ENCODE data around the gene PAFAH2. TPM values are rescaled to one million over a fixed set of nuclear protein-coding genes. Genes with fewer than 3 reads are reported as not detected.
A peak's percentile ranks its signal among the peaks of the same experiment; 100 is the strongest.

Gene PAFAH2
- total RNA-seq, 1 experiment from 2014 or later = 12.4 TPM

DNA sequence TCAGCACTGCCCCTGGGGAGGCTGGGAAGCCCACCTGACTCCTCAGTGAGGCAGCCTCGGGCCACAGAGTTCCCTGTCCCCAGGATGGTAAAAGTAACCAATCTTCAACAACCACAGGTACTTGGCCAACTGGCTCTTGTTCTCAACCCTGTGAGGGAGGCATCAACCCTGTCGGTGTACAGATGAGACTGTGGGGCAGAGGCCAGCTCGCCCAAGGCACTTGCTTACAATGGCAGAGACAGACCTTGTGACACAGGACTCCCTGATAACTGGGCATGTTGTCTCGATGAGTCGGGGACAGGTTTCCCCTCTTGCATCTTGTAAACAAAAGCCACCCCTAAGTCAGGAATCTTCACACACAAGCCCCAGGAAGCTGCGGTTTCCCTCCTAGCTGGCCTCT, 40.0 kb upstream of the PAFAH2 start:
- no peaks in the 10 kb centered on the region; the same call in 1 of the 2 replicates for H3K4me1 ChIP-seq (ENCODE audit: insufficient read depth, low read length)
- no peak overlapping the region for H3K18ac ChIP-seq (ENCODE audit: insufficient read length, low read depth, low read length)
- H4K20me1 ChIP-seq (ENCODE audit: control insufficient read depth, insufficient read depth, insufficient read length) = peaks cover under 1% of the 10 kb centered on the region
- H3K9ac ChIP-seq (ENCODE audit: extremely low read depth, insufficient read length, low read length) = peak overlapping the region; percentile 20
- no CpG with 5 or more reads among the region's 6 CpGs for WGBS (ENCODE audit: extremely low coverage, insufficient read length, low lambda C conversion rate)
- DNase-seq = no peak
- H3K23me2 ChIP-seq (ENCODE audit: insufficient read length, low read depth, low read length, poor library complexity, severe bottlenecking) = peaks cover 12% of the 10 kb centered on the region
- H2AK5ac ChIP-seq (ENCODE audit: insufficient read length, low read length) = no peak overlapping the region
- H3K14ac ChIP-seq (ENCODE audit: insufficient read depth, low read length) = no peak overlapping the region; the same call in 1 of the 2 replicates
- no peak overlapping the region for H3K56ac ChIP-seq (ENCODE audit: insufficient read length, low read depth, low read length)
- no peak overlapping the region for H4K5ac ChIP-seq (ENCODE audit: insufficient read length, low read depth, low read length)
- no peak overlapping the region for H4K8ac ChIP-seq (replicated peaks; ENCODE audit: insufficient read length, low read depth, low read length)
- H2BK20ac ChIP-seq (ENCODE audit: low read depth, low read length, poor library complexity, severe bottlenecking) = no peak overlapping the region
- no peak overlapping the region for H2BK15ac ChIP-seq (ENCODE audit: low read depth, low read length)
- H3K4me3 Mint-ChIP-seq = no peak overlapping the region
- H3K27me3 ChIP-seq (ENCODE audit: insufficient read depth, low read length) = peaks cover 4% of the 10 kb centered on the region; the same call in 1 of the 2 replicates
- no peak overlapping the region for H3K27ac ChIP-seq (ENCODE audit: insufficient read length, low read depth, low read length)
- no peak overlapping the region for H2BK120ac ChIP-seq (ENCODE audit: low read depth, low read length, poor library complexity, severe bottlenecking)
- H3K4me2 ChIP-seq (ENCODE audit: insufficient read depth, insufficient read length, low read length) = no peak overlapping the region
- H3K4ac ChIP-seq (ENCODE audit: low read depth, low read length) = no peak overlapping the region
- no peaks in the 10 kb centered on the region for H3K79me1 ChIP-seq (ENCODE audit: insufficient read depth, low read depth, low read length, poor library complexity, severe bottlenecking)
- no peak overlapping the region for H3K23ac ChIP-seq (ENCODE audit: insufficient read length, low read depth, low read length)
- no peak overlapping the region for H3T11ph ChIP-seq (ENCODE audit: low read length)
- no peaks in the 10 kb centered on the region for H3K9me3 ChIP-seq (ENCODE audit: control insufficient read depth, low read depth, low read length)
- TF ChIP-seq, protein P1, sequence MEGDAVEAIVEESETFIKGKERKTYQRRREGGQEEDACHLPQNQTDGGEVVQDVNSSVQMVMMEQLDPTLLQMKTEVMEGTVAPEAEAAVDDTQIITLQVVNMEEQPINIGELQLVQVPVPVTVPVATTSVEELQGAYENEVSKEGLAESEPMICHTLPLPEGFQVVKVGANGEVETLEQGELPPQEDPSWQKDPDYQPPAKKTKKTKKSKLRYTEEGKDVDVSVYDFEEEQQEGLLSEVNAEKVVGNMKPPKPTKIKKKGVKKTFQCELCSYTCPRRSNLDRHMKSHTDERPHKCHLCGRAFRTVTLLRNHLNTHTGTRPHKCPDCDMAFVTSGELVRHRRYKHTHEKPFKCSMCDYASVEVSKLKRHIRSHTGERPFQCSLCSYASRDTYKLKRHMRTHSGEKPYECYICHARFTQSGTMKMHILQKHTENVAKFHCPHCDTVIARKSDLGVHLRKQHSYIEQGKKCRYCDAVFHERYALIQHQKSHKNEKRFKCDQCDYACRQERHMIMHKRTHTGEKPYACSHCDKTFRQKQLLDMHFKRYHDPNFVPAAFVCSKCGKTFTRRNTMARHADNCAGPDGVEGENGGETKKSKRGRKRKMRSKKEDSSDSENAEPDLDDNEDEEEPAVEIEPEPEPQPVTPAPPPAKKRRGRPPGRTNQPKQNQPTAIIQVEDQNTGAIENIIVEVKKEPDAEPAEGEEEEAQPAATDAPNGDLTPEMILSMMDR (conservative IDR thresholded peaks at IDR 0.05) = no peak
- no peak overlapping the region for H2BK5ac ChIP-seq (ENCODE audit: insufficient read length, low read length)
- H2BK12ac ChIP-seq (ENCODE audit: insufficient read length, low read depth, low read length) = no peak overlapping the region
- H3K27ac Mint-ChIP-seq = no peak overlapping the region
- H3K4me1 Mint-ChIP-seq = peaks cover 9% of the 10 kb centered on the region in 2 experiments
- peaks cover 85% of the 10 kb centered on the region for H3K27me3 Mint-ChIP-seq (ENCODE audit: low read depth)
- no peaks in the 10 kb centered on the region for H3K36me3 Mint-ChIP-seq (ENCODE audit: insufficient read depth in 1 of 3, low read depth in 3 of 3)
- no peak overlapping the region for H4K91ac ChIP-seq (ENCODE audit: insufficient read length, low read depth, low read length)
- no peak overlapping the region for H2AFZ ChIP-seq (ENCODE audit: low read length)
- no peaks in the 10 kb centered on the region for H3K9me3 Mint-ChIP-seq
- H3K79me2 ChIP-seq (ENCODE audit: insufficient read depth, low read length) = no peaks in the 10 kb centered on the region

Measured in H9 (cell line).